GM19463 (cell line): ENCODE results near the gene TMEM258.

ENCODE experiments used
- ATAC-seq: cut with Tn5 transposase; IDR thresholded peaks from one replicate; pipeline ENCODE4 v1.9.1; 2021; ENCODE audit warnings: mild to moderate bottlenecking, moderate library complexity; ENCODE audit not compliant: unreplicated experiment

TMEM258 gene

DNA sequence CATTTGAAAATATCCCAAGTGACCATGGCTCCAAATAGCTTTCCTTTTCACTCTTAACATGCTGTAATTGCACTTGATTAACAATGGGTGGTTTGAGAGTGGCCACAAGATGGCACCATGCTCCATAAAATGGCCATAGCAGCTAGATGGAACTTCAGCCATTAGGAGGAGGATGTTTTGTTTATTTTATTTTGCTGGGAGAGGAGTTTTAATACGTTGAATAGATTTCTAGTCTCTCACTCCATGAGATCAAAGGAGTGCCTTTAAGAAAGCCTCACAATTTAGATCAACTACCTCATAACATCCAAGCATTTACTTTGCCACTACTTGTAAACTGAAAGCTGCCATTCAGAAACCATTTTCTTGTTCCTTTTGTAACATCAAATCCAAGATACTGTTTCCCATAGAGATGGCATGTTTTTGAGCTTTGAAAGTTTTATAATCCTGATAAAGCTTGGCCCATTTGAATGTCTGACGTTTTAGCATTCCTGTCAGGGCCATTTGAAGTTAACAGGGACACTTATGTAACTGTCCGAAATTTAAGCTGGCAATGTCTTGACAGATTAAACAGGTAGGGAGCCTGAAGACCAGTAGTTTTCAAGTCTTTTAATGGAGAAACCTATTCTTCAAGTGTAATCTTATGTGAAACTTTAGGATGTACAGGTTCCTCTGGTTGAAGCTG is 5.0 kb upstream of the TMEM258 start:
- ATAC-seq: no peak

DNA sequence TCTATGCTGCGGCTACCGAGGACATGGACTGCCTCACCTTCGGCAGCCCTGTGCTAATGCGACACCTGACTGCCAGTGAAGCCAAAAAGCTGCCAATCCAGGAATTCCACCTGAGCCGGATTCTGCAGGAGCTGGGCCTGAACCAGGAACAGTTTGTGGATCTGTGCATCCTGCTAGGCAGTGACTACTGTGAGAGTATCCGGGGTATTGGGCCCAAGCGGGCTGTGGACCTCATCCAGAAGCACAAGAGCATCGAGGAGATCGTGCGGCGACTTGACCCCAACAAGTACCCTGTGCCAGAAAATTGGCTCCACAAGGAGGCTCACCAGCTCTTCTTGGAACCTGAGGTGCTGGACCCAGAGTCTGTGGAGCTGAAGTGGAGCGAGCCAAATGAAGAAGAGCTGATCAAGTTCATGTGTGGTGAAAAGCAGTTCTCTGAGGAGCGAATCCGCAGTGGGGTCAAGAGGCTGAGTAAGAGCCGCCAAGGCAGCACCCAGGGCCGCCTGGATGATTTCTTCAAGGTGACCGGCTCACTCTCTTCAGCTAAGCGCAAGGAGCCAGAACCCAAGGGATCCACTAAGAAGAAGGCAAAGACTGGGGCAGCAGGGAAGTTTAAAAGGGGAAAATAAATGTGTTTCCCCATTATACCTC is 3.6 kb upstream of the TMEM258 start:
- no peak for ATAC-seq

DNA sequence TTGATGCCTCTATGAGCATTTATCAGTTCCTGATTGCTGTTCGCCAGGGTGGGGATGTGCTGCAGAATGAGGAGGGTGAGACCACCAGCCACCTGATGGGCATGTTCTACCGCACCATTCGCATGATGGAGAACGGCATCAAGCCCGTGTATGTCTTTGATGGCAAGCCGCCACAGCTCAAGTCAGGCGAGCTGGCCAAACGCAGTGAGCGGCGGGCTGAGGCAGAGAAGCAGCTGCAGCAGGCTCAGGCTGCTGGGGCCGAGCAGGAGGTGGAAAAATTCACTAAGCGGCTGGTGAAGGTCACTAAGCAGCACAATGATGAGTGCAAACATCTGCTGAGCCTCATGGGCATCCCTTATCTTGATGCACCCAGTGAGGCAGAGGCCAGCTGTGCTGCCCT is 3.1 kb upstream of the TMEM258 start:
- ATAC-seq: no peak

DNA sequence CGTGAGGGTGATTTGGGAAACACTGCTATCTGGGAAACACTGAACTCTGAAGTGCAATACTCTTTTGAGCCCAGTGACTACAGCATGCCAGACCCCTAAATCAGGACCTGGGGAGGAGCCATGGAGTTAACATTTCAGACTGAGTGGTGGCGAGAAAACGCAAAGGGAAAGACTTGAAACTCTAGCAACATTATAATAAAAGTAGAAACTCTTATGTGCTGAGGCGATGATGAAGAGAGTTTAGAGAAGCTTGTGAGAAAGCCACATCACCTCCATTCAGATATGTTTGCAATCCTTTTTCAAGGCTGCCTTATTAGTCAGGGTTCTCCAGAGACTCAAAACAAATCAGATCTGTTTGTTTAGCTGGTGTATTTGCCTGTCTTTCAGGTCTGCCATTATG is 2.2 kb upstream of the TMEM258 start:
- ATAC-seq: no peak

DNA sequence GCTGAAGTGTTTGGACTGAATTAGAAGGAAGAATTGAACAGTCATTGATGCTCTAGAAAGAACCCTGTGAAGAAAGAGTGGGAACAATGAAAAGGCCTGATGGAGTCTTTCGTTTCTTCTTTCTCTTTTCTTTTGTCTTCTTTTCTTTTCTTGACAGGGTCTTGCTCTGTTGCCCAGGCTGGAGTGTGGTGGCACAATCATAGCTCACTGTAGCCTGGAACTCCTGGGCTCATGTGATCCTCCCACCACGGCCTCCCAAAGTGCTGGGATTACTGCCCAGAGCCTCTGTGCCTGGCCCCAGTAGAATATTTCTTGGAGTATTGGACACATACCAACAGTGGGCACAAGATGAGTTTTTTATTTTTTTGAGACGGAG is 1.4 kb upstream of the TMEM258 start:
- no peak for ATAC-seq

DNA sequence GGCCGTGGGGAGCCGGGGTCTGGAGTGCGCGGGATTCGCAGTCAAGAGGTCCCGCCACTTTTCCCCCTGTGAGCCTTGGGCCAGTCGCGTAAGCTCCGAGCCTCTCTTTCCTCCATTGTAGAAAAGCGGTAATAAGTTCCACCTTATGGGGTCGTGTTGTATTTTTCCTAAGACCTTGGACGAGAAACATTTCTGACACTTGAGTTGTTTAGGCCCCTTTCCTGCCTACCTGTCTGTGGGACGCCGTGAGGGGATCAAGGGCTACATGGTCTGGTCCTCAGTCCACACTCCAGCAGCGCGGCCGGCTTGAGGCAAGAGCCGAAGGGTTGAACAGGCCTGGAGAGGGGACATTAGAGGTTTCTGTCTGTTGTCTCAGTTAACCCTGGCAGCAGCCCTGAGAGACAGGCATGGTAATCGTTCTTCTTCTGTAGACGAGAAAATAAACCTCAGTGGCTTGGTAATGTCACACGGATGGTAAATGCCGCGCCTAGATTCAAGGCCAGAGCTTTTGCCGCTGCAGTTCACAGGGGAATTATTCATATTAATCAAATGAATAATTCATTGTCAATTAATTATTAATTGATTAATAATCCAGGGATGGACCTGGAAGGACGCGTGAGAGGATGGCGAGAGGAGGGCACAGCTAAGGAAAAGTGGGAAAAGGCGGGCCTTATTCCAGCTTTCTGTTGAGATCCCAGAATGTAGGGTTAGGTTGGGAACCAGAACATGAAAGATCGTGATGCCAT is 857 bp upstream of the TMEM258 start:
- no peak for ATAC-seq

DNA sequence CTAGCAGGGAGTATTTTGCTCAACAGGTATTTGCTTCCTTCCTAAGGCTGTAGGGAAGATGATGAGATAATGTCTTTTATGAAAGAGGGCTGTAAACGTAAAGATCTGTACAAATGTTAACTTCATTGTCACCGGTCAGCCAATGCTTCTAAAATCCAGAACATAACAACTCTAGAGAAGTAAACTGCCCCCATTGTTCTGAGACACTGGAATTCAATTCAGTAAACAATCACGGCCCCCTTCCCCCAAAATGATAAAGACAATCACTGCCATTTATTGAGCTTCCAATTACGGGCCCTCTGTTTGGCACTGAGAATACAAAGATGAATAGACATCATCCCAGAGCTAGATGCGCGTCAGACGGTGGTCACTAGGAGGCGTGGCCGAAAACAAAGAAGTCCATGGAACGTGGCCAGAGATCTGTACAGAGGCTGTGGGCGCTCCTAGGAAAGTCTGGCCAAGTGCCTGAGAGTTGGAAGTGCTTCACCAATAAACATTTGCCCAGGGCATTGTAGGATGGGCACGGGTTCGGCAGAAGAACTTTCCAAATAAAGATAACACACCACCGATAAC is 576 bp downstream of the TMEM258 start:
- no peak for ATAC-seq

DNA sequence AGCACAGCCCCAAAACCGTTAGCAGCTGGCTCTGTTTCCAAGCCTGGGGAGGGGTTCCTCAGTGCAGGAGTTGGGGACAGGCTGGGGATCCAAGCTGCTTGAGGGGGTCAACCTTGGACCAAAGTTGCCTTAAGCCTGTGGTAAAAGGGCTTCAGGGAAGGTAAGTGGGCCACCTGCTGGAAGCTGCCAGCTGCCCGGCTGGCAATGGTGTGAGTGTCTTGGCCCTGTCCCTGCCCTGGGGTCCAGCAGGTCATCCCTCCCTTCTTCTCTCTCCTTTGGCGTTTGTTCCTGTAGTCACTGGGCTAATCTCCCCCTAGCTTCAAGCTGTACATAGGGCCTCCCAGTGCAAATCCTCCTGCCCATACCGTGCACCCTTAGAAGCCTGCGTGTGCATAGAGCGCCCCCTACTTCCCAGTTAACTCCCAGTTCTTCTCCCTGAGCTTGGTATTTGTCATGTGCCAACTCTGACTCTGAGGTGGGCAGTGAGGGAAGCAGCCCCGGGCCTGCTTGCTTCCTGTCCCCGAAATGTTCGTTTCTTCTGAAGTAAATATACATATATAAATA is 4.4 kb downstream of the TMEM258 start:
- no peak for ATAC-seq

DNA sequence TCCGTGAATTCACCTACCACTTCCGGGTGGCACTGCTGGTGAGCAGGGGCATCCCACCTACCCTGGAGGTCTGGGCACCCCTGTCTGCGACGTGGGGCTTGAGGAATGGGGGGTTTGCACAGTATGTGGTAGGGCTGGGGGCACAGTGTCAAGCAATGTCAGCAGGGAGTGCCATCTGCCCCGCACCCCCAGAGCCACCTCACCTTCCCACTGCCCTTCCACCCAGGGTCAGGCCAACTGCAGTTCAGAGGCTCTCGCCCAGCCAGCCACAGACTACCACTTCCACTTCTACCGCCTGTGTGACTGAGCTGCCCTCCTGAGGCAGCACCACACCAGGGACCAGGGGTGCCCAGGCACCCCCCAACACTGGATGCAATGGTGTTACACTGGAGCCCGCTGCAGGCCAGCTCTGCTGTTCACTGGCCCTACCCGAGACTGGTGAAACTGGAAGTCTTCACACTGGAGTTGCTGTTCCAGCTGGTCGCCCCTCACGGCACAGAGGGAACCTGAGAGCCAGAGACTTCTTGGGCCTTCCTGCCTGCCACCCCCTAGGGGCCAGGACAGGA is 6.5 kb downstream of the TMEM258 start:
- no peak for ATAC-seq

DNA sequence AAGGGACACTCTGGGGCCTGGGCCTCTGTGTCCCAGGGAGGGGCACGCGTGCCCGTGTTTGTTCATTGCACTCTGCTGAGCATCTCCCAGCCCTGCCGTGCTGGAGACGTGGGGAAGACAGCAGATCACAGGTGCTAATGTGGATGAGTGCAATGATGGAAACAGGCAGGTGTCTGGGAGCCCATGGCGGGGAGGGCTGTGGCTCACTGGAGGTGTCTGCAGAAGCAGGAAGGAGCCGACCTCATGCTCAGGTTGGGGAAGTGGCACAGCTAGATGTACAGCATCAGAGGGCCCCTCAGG is 7.9 kb downstream of the TMEM258 start:
- no peak for ATAC-seq

DNA sequence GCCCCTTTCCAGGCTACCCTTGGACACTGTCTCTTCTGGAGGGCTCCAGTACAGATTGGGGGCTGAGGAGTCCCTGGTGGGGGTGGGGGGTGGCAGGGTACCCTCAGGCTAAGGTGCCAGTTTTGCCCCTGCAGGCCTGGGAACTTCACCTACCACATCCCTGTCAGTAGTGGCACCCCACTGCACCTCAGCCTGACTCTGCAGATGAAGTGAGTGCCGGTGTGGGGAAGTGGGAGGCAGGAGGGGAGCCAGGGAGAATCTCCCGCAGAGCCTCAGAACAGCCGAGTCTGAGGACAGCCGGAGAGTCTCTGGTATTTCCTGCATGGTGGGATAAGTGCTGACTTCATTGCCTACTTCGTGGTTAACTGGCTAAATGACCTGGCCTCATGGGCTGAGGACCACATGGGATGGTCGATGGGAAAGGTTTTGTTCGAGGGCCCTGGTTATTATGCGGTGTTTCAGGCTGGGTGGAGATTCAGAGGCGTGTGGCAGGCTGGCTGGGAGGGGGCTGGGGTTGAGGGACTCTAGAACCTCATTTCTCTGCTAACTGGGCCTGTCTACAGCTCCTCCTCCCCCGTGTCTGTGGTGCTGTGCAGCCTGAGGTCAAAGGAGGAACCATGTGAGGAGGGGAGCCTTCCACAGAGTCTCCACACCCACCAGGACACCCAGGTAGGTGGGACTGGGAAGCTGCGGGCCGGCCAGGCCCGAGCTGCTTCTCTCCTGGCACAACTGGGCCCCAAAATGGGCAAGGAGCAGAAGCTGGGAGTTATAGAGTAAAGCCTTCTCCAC is 8.5 kb downstream of the TMEM258 start:
- ATAC-seq: no peak

DNA sequence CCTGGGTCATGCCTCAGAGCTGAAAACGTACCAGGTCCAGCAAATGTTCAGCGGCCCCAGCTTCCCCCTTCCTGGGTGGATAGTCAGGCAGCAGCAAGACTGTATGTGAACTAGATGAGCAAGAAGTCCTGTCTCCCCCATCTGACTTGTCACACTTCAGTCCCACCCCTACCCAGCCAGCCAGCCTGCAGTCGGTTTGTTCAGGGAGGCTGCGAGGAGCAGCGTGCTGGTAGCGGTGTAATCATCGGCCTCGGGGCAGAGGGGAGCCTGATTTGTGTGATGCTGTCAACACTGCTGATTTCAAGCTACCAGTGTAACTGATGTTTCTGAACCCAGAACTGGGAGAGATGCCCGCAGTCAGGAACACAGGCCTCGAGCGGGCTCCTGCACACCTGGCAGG is 9.6 kb downstream of the TMEM258 start:
- ATAC-seq: no peak

DNA sequence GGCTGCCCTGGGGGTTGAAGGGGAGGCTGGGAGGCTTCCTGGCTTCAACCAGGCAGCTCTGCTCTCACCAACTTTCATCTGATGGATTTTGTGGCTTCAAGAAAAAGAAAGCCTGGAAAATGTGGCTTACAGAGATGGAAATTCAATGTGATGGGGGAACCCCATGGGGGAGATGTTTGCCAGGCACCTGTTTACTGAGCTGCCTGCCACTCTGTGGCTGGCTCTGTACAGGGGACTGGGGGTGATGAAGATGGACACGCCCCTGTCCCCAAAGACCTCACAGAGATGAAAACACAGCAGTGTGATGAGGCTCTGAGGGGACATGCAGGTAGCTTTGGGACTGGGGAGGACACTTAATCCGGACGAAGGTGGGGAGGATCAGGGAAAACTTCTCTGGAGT is 10.1 kb downstream of the TMEM258 start:
- ATAC-seq: no peak

DNA sequence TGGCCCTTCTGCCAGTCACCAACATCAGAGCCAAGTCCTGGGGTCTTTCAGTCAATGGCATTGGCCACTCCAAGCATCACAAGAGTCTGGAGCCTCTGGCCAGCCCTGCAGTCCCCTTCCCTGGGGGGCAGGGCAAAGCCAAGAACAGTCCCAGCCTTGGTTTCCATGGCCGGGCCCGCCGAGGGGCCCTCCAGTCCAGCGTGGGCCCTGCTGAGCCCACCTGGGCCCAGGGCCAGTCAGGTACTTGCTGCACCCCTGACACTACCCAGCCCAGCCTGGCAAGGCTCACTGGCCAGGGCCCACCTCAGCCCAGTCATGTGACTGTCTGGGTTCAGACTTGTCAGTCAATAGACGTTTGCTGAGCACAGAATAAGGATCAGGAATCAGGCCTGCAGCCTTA is 10.8 kb downstream of the TMEM258 start:
- ATAC-seq: no peak

DNA sequence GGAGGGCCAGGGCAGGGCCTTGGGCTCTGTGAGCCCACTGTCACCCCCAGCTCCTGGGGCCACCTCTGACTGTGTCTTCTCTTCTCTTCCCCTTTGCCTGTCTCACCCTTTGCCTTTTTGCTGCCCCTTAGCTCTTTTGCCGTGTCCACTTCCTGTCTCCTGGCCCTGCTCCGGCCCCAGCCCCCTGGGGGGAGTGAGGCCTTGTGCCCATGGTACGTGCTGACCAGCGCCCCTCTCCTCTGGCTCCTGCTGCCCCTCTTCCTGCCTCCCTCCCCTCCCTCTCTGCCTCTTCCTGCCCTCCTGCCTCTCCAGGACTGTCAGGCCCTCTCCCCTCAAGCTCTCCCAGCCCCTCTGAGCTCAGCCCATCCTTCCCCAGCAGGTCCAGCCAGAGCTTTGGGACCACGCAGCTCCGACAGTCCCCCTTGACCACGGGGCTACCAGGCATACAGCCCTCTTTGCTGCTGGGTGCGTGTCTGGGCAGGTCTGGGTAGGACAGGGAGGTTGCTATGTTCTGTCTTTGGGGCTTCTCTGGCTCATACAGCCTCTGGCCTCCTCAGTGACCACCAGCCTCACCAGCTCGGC is 11.7 kb downstream of the TMEM258 start:
- no peak for ATAC-seq

DNA sequence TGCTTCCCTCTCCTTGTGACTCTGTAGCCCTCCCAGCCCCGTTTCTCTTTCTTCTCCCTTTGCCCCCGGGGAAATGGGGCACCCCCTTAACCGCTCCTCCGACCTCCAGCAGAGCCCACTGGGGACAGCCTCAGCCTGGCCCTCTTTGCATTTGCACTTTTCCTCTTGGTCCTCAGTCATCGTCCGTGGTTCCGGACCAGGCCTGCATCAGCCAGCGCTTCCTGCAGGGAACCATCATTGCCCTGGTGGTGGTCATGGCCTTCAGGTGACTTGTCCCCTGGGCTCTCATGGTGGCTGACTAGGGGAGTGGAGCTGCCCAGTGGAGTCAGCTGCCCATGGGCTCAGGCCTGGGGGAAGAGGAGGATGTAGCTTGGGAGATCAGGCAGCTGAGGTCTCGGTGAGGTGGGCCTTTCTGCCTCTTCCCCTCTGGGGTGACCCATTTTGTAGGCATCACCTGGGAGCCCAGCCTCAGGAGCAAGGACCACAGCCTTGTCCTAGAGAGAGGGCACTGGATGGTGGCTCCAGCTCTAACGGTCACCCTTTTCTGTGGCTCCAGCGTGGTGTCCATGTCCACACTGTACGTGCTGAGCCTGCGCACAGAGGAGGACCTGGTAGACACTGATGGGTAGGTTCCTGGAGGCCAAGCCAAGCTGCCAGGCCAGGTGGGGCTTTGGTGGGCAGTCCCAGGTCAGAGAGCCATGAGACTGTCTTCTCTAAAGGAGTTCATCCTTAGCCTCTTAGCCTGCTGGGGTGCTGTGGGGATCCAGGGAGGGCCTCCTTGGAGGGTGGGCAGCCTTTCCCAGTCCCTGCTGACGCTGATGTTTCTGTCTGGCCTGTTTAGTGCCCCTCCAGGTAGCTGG is 12.5 kb downstream of the TMEM258 start:
- no peak for ATAC-seq

DNA sequence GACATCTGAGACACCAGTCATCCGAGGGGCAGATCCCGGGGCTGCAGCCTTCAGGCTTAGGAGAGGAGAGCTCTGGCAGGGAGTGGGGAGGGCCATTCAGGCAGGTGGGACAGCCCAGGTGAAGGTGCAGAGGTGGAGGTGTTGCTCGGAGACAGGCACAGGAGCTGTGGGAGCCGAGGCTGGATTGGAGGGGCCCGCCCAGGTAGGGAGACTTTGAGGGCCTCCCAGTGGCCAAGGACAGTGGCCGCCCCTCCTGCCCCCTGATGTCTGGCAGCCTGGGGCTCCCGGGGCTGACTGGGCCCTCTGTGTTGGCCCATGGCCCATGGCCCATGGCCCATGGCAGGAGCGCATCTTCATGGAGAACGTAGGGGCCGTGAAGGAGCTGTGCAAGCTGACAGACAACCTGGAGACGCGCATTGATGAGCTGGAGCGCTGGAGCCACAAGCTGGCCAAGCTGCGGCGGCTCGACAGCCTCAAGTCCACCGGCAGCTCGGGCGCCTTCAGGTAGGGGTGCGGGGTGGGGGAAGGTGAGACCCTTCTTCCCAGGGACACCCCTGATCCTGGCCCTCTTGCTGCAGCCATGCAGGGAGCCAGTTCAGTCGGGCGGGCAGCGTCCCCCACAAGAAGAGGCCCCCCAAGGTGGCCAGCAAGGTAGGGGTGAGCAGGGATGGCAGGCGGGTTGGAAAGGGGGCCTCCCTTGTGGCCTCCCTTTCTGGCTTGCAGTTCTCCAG is 13.3 kb downstream of the TMEM258 start:
- no peak for ATAC-seq

DNA sequence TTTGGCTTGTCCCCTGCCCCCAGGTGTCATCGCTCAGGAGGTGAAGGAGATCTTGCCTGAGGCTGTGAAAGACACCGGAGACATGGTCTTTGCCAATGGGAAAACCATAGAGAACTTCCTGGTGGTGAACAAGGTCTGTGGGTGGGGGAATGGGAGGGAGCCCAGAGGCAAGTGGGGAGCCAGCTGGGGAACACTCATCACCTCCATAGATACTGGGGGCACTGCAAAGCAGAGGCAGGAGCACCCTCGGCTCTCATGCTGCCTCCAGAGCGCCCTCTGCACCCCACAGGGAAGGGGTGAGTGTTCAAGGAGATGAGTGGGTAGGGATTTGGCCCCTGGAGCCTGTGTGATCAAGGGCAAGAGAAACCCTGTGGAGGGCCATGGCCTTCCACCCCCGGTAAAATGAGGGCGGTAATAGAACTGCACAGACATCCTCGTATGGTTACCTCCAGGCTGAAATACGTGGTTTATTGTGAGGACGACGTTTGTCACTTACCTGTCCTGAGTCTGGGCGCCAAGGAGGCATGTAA is 14.0 kb downstream of the TMEM258 start:
- no peak for ATAC-seq
